ENCODE results near the gene CACNA2D3. TPM values are rescaled to one million over a fixed set of nuclear protein-coding genes. Genes with fewer than 3 reads are reported as not detected.

Gene CACNA2D3
- total RNA-seq, result not detected
- not detected for polyA plus RNA-seq

GRCh38 chr3:54122324-54123002, at the start of gene CACNA2D3:
TSS of gene CACNA2D3 (plus strand) at chr3:54122552.
- Histone ChIP-seq H3K36me3 (ENCODE audit: insufficient read depth, low read length) (no peaks in the 10 kb centered on the region), H3K27me3 (ENCODE audit: insufficient read depth, low read length, poor library complexity, severe bottlenecking) (no peaks in the 10 kb centered on the region), H3K4me1 (ENCODE audit: insufficient read depth, low read length) (no peaks in the 10 kb centered on the region), H3K4me3 (ENCODE audit: low read length) (no peak within 1 kb of the TSS), H3K9me3 (ENCODE audit: low read length) (no peaks in the 10 kb centered on the region), H3K27ac (ENCODE audit: low read depth, low read length) (no peak within 1 kb of the TSS)
- H3K4me1 Mint-ChIP-seq, result peaks cover 6 to 11% (median 9%) of the 10 kb centered on the region in 3 donors
- peaks cover 29 to 50% of the 10 kb centered on the region in 2 donors for H3K27me3 Mint-ChIP-seq
- peaks cover 0 to 2% (median 0%) of the 10 kb centered on the region in 3 donors for H3K36me3 Mint-ChIP-seq
- ChIA-PET CTCF (no interaction called here), POLR2A (no interaction called here)
- no peak within 1 kb of the TSS for H3K27ac Mint-ChIP-seq
- no peak within 1 kb of the TSS for H3K4me3 Mint-ChIP-seq
- H3K9me3 Mint-ChIP-seq, result no peaks in the 10 kb centered on the region
- DNase-seq, result no peak

DNA sequence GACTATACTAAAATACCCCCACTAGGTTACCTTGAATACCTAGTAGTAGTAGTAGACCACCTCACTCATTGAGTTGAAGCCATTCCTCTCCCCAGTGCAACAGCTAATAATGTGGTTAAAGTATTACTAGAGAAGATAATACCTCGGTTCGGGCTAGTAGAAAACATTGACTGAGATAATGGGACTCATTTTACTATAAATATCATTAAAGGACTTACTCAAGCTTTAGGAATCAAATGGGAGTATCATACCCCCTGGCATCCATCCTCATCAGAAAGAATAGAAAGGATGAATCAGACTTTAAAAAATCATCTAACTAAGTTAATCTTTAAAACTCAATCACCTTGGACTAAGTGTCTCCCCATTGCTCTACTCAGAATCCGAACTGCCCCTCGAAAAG, 49.0 kb upstream of the CACNA2D3 start:
- Histone ChIP-seq H3K9me3 (ENCODE audit: low read length) (no peaks in the 10 kb centered on the region), H3K27ac (ENCODE audit: low read depth, low read length) (no peak overlapping the region), H3K27me3 (ENCODE audit: insufficient read depth, low read length, poor library complexity, severe bottlenecking) (no peaks in the 10 kb centered on the region), H3K36me3 (ENCODE audit: insufficient read depth, low read length) (no peaks in the 10 kb centered on the region), H3K4me1 (ENCODE audit: insufficient read depth, low read length) (no peaks in the 10 kb centered on the region), H3K4me3 (ENCODE audit: low read length) (no peak overlapping the region)
- peaks cover 7 to 10% of the 10 kb centered on the region in 2 donors for H3K27me3 Mint-ChIP-seq
- ChIA-PET POLR2A (no interaction called here), CTCF (no interaction called here)
- peaks cover 3 to 9% (median 7%) of the 10 kb centered on the region in 5 donors for H3K9me3 Mint-ChIP-seq
- no peak overlapping the region for H3K27ac Mint-ChIP-seq
- no peaks in the 10 kb centered on the region for H3K4me1 Mint-ChIP-seq
- no peak overlapping the region for H3K4me3 Mint-ChIP-seq
- H3K36me3 Mint-ChIP-seq, result no peaks in the 10 kb centered on the region
- DNase-seq, result no peak

GRCh38 chr3:54079314-54079713, 43.0 kb upstream of the CACNA2D3 start:
- Histone ChIP-seq H3K4me1 (ENCODE audit: insufficient read depth, low read length) (no peaks in the 10 kb centered on the region), H3K27me3 (ENCODE audit: insufficient read depth, low read length, poor library complexity, severe bottlenecking) (no peaks in the 10 kb centered on the region), H3K36me3 (ENCODE audit: insufficient read depth, low read length) (no peaks in the 10 kb centered on the region), H3K27ac (ENCODE audit: low read depth, low read length) (no peak overlapping the region), H3K9me3 (ENCODE audit: low read length) (no peaks in the 10 kb centered on the region), H3K4me3 (ENCODE audit: low read length) (no peak overlapping the region)
- peaks cover 0 to 3% of the 10 kb centered on the region in 2 donors for H3K27me3 Mint-ChIP-seq
- ChIA-PET POLR2A (no interaction called here), CTCF (no interaction called here)
- peaks cover 0 to 2% (median 0%) of the 10 kb centered on the region in 5 donors for H3K9me3 Mint-ChIP-seq
- no peak for DNase-seq
- H3K4me3 Mint-ChIP-seq, result no peak overlapping the region
- H3K4me1 Mint-ChIP-seq, result no peaks in the 10 kb centered on the region
- H3K36me3 Mint-ChIP-seq, result no peaks in the 10 kb centered on the region
- no peak overlapping the region for H3K27ac Mint-ChIP-seq

- no peak overlapping the region for H3K4me3 Mint-ChIP-seq
- no peaks in the 10 kb centered on the region for H3K9me3 ChIP-seq (ENCODE audit: low read length)
- ChIA-PET POLR2A (no interaction called here), CTCF (no interaction called here)
- no peak overlapping the region for H3K27ac ChIP-seq (ENCODE audit: low read depth, low read length)
- H3K4me1 ChIP-seq (ENCODE audit: insufficient read depth, low read length), result no peaks in the 10 kb centered on the region
- no peaks in the 10 kb centered on the region for H3K4me1 Mint-ChIP-seq
- H3K4me3 ChIP-seq (ENCODE audit: low read length), result no peak overlapping the region
- peaks cover 0 to 3% of the 10 kb centered on the region in 2 donors for H3K27me3 Mint-ChIP-seq
- peaks cover 0 to 3% (median 0%) of the 10 kb centered on the region in 5 donors for H3K9me3 Mint-ChIP-seq
- no peaks in the 10 kb centered on the region for H3K36me3 Mint-ChIP-seq
- no peaks in the 10 kb centered on the region for H3K27me3 ChIP-seq (ENCODE audit: insufficient read depth, low read length, poor library complexity, severe bottlenecking)
- DNase-seq, result no peak
- no peaks in the 10 kb centered on the region for H3K36me3 ChIP-seq (ENCODE audit: insufficient read depth, low read length)
- H3K27ac Mint-ChIP-seq, result no peak overlapping the region
Observed at GRCh38 chr3:54079730-54080325, 42.5 kb upstream of the CACNA2D3 start.

GRCh38 chr3:54083921-54084320, 38.4 kb upstream of the CACNA2D3 start:
- Histone ChIP-seq H3K4me1 (ENCODE audit: insufficient read depth, low read length) (no peaks in the 10 kb centered on the region), H3K9me3 (ENCODE audit: low read length) (no peaks in the 10 kb centered on the region), H3K36me3 (ENCODE audit: insufficient read depth, low read length) (no peaks in the 10 kb centered on the region), H3K27me3 (ENCODE audit: insufficient read depth, low read length, poor library complexity, severe bottlenecking) (no peaks in the 10 kb centered on the region), H3K4me3 (ENCODE audit: low read length) (no peak overlapping the region), H3K27ac (ENCODE audit: low read depth, low read length) (no peak overlapping the region)
- H3K27ac Mint-ChIP-seq, result no peak overlapping the region
- no peaks in the 10 kb centered on the region for H3K4me1 Mint-ChIP-seq
- H3K36me3 Mint-ChIP-seq, result no peaks in the 10 kb centered on the region
- ChIA-PET POLR2A (no interaction called here), CTCF (no interaction called here)
- peaks cover 14 to 22% of the 10 kb centered on the region in 2 donors for H3K27me3 Mint-ChIP-seq
- DNase-seq, result no peak
- H3K4me3 Mint-ChIP-seq, result no peak overlapping the region
- peaks cover 0 to 1% (median 0%) of the 10 kb centered on the region in 5 donors for H3K9me3 Mint-ChIP-seq

- Histone ChIP-seq H3K27ac (ENCODE audit: low read depth, low read length) (no peak overlapping the region), H3K27me3 (ENCODE audit: insufficient read depth, low read length, poor library complexity, severe bottlenecking) (no peaks in the 10 kb centered on the region), H3K36me3 (ENCODE audit: insufficient read depth, low read length) (no peaks in the 10 kb centered on the region), H3K4me3 (ENCODE audit: low read length) (no peak overlapping the region), H3K4me1 (ENCODE audit: insufficient read depth, low read length) (no peaks in the 10 kb centered on the region), H3K9me3 (ENCODE audit: low read length) (no peaks in the 10 kb centered on the region)
- H3K27me3 Mint-ChIP-seq, result peaks cover 22% of the 10 kb centered on the region in 2 donors
- ChIA-PET CTCF (no interaction called here), POLR2A (no interaction called here)
- no peak overlapping the region for H3K4me3 Mint-ChIP-seq
- H3K36me3 Mint-ChIP-seq, result no peaks in the 10 kb centered on the region
- no peak for DNase-seq
- no peaks in the 10 kb centered on the region for H3K4me1 Mint-ChIP-seq
- peaks cover 0 to 1% (median 0%) of the 10 kb centered on the region in 5 donors for H3K9me3 Mint-ChIP-seq
- H3K27ac Mint-ChIP-seq, result no peak overlapping the region
Observed at GRCh38 chr3:54085936-54086335, 36.4 kb upstream of the CACNA2D3 start.

DNA sequence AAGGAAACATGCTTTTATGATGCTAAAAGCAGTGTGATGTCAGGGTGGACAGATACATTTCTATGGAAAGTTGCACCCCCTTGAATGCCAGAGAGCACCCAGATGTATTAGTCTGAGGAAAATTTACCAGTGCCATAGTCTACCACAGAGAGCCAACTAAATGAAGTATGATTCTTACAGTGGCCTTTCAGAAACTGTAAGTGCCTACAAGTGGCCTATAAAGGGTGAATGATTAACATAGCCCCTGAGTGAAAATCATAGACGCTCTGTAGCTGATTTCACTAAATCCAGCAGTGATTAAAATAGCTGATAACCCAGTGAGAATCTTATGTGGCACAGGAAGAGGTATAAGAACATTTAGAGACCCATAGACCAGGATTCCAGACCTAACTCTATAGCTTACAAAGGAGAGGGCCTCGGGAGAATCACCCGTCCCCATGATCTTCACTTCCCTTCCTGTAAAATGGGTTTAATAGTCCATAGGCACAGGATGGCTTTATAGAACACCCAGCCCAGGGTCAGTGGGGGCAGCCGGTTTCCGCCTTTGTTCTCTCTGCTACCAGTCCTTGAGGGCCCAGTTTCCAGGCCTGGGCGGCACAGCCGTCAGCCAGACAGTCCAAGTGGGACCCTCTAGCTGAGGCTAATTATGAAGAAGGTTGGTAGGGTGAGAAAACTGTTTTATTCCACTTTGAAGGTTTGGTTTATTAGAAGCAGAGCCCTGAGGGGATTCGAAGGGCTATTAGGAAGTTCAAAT, 35.5 kb upstream of the CACNA2D3 start:
- Mint-ChIP-seq H3K36me3 (no peaks in the 10 kb centered on the region), H3K4me1 (no peaks in the 10 kb centered on the region), H3K27me3 (peaks cover 22% of the 10 kb centered on the region in 2 donors), H3K9me3 (peaks cover 0 to 1% (median 0%) of the 10 kb centered on the region in 5 donors), H3K4me3 (no peak overlapping the region), H3K27ac (no peak overlapping the region)
- ChIA-PET CTCF (no interaction called here), POLR2A (no interaction called here)
- H3K27me3 ChIP-seq (ENCODE audit: insufficient read depth, low read length, poor library complexity, severe bottlenecking), result no peaks in the 10 kb centered on the region
- no peaks in the 10 kb centered on the region for H3K36me3 ChIP-seq (ENCODE audit: insufficient read depth, low read length)
- DNase-seq, result no peak
- no peaks in the 10 kb centered on the region for H3K9me3 ChIP-seq (ENCODE audit: low read length)
- H3K4me3 ChIP-seq (ENCODE audit: low read length), result no peak overlapping the region
- H3K4me1 ChIP-seq (ENCODE audit: insufficient read depth, low read length), result no peaks in the 10 kb centered on the region
- no peak overlapping the region for H3K27ac ChIP-seq (ENCODE audit: low read depth, low read length)

Data from CD8-positive, alpha-beta memory T cell (primary cell).